NCI-H774 (cell line): Measurements from ENCODE around the gene CASZ1.

Source experiments
- DNase-seq: peaks from one replicate; lab custom pipeline; 2025; lab: John Stamatoyannopoulos, UW

The CASZ1 gene

GRCh38 chr1:10753299-10753698, 43.1 kb downstream of the CASZ1 start:
- no peak for DNase-seq

DNA sequence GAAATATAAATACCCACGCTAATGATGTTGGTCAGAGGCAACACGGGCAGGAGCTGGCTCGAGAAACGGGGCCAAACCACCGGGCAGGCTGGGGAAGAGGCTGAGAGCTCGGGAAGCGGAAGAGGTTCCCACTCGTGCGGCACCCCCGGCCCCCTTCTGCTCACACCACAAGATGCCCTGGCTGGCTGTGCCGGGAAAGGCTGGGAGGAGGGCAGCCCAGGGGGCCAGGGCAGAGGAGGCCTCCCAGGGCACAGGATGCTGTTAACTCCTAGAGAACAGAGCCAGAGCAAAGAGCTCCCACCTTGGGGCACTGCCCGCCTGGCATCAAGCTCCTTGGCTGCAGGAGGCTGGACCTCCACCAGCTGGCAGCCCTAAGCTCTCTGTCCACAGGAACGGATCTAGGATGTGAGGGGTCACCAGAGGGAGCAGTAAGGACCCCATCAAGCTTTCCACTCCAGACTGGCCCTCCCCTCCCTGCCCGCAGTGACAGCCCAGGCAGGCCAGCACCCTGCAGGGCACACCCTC, 44.8 kb downstream of the CASZ1 start:
- DNase-seq = no peak

DNA sequence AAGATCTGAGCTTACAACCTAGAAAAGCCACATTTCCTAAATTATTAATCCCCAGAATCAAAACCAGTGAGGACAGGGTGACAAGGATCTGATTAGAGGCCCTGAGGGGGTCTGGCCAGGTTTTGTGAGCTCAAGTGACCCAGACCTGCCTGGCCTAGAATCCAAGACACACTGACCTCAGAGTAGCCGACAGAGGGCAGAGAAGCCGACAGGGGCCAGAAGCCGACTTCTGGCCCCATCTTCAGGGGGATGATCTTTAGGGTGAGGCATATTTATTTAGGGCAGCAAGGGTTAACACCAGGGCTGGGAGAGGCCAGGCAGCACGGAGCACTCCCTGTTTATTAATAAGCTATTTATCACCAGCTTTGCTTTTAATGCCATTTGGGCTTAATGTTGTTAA, 45.3 kb downstream of the CASZ1 start:
- DNase-seq = no peak

- no peak for DNase-seq
These were observed 50.5 kb downstream of the CASZ1 start for GRCh38 chr1:10745886-10746455.

GRCh38 chr1:10745383-10745782, 51.1 kb downstream of the CASZ1 start:
- no peak for DNase-seq

- DNase-seq = no peak
These were observed 51.7 kb downstream of the CASZ1 start for GRCh38 chr1:10744654-10745238.

GRCh38 chr1:10744029-10744428, 52.4 kb downstream of the CASZ1 start:
- no peak for DNase-seq

GRCh38 chr1:10741696-10742095, 54.8 kb downstream of the CASZ1 start:
- DNase-seq = no peak

DNA sequence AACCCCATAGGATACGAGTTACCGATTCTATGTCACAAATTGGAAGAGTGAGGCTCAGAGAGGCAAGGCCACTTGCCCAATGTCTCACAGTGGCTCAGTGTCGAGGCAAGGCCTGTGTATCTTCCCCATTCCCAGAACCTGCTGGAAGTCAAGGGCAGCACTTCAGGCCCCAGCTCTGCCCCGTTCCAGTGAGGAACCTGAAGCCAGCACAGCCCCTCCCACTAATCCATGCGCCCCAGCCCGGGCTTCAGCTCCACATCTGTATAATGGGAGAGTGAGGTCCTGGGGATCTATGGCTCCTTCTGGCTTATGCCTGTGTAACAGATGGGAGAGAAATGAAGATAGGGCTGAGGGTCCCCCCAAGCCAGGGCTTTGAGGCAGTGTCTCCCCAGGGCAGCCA, 56.3 kb downstream of the CASZ1 start:
- DNase-seq = no peak

- no peak for DNase-seq
These were observed 56.9 kb downstream of the CASZ1 start for GRCh38 chr1:10739589-10739988.

- peak; percentile 53 for DNase-seq
These were observed 58.1 kb downstream of the CASZ1 start for GRCh38 chr1:10738061-10739058.

- DNase-seq = no peak
These were observed 58.8 kb downstream of the CASZ1 start for GRCh38 chr1:10737651-10738050.

DNA sequence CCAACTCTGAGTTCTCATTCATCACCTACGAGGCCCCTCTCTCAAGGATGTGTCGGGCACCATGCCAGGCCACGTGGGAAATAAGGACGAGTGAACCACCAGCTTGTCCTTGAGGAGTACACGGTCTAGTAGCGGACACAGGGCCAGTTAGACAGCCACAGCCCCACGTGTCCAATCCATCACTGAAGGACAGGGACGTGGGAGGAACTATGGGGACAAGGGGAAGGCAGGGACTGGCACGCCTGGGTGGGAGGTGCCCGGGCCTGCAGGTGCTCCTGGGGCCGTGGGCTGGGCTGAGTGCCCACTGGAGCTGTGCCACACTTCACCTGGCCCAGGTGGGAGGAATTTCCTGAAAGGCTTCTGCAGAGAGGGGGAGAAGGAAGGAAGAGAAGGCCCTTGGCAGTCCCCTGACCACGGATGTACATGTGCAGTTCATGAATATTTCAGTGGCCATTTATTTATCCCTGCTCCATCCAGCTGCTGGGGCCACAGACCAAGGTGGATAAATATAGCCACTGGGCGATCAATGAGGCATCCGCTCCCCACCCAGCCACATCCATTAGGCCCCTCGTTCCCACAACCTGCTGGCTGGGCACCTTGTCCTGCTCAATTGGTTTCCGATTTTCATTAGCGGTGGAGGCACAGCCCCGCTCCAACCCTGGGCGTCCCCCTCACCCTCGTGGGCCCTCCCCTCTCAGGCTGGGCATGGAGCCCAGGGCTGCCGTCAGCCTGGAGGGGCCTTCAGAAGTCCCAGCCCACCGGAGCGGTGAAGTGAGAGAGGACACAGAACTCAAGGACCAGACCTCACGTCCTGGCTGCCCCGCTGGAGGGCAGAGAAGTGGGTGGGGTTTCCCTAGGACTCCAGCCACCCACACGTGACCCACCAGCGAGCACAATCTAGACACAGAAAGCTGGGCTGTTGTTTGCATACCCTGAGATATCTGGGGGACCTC, 59.5 kb downstream of the CASZ1 start:
- no peak for DNase-seq

DNA sequence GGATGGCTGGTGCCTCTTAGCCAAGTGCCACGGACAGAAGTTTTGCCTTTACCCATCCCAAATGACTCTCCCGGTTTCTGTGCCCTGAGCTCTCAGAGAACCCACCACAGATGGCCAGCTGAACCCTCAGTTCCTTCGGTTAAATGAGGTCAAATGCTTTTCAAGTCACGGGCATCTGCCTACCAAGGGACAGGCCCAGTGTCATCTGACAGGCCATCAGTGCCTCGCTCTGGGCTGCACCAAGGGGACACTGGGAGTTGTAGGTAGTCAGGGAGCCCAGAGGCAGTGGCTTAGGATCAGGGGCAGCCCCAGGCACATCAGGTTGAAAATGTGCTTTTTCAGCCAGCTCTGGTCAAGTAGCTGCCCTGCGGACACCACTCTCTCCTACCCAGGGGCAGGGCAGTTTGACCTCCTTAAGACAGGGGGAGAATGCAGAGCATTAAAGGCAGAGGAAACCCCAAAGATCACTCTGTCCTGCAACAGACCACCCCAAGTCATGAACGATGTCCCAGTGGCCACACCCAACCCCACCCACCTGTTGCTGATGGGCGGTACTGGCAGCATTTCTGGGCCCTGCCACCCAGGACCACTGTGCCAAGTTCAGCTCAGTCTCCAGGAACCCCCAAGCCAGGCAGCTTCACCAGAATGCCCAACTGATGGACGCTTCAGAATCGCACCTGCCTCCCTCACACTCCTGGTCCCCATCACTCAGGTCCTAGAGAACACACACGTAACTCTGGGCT, 60.7 kb downstream of the CASZ1 start:
- DNase-seq = no peak

- no peak for DNase-seq
These were observed 61.4 kb downstream of the CASZ1 start for GRCh38 chr1:10734962-10735544.

- no peak for DNase-seq
These were observed 62.1 kb downstream of the CASZ1 start for GRCh38 chr1:10734375-10734774.

GRCh38 chr1:10733474-10734366, 62.7 kb downstream of the CASZ1 start:
- no peak for DNase-seq

DNA sequence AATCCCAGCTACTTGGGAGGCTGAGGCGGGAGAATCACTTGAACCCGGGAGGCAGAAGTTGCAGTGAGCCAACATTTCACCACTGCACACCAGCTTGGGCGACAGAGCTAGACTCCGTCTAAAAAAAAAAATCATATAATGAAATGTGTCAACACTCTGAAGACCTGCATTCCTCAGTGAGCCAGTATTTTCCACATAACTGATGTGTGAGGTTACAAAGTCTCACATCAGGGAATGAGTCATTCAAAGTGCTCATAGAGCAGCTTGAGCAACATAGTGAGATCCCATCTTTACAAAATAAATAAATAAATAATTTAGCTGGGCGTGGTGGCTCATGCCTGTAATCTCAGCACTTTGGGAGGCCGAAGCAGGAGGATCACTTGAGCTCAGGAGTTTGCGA, 65.5 kb downstream of the CASZ1 start:
- DNase-seq = no peak

DNA sequence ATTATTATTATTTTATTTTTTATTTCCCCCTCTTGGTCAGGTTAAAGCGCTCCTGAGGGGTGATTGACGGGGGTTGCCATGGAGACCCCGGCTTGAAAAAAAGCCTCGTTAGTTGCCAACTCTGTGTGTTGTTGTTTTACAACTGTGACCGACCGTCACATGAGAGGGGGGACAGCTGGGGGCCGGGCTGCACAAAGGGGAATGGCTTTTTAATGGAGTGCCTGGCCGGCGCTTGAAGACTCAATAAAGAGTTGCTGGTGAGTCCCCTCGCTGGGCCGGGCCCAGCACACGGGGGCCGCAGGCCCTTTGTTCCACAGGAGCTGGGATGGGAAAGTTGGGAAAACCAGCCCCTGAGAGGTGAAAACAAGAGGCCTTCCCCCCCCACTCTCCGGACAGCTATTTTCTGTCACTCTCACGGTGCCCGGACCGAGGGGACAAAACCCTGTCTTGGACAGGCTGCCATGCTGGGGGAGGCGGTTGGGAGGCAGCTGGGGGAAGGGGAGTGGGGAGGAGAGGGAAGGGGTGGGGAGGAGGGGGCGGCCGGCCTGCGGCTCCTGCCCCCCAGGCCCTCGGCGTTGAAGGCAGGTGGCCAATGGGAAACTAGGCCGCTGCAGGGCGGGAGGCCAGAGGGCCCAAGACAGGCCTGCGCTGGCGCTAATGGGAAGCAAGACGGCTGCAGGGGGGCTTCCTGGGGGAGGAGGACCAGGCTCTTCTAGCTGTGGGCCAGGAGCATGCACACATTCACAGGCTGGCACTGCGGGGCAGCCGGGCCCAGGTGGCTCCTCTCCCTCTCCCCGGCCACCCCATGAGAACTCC, 67.6 kb downstream of the CASZ1 start:
- DNase-seq = no peak
